Mesodermal cell (in vitro differentiated cells): ENCODE measurements around the gene ARPC1A.
"Not testable (repeated sequence)": the region's sequence is repeated elsewhere in the genome, so short reads cannot be mapped to it uniquely, and the experiment has no call there.

Source experiments
- H3K27ac ChIP-seq: 2 replicates; pipeline ENCODE4 v1.7.0; 2013; ENCODE audit warnings: mild to moderate bottlenecking, low read depth, low read length, moderate library complexity; ENCODE audit not compliant: severe bottlenecking
- H3K36me3 ChIP-seq: 2 replicates; pipeline ENCODE4 v1.7.1; 2013; ENCODE audit warnings: mild to moderate bottlenecking, low read length, moderate library complexity; ENCODE audit not compliant: control insufficient read depth, insufficient read depth
- H3K4me1 ChIP-seq: one replicate; pipeline ENCODE4 v1.7.1; 2013; ENCODE audit warnings: mild to moderate bottlenecking, low read length; ENCODE audit not compliant: insufficient read depth, control insufficient read depth, poor library complexity, severe bottlenecking
- H3K4me3 ChIP-seq: 2 replicates; pipeline ENCODE4 v1.7.0; 2013; ENCODE audit warnings: low read length, control low read depth, mild to moderate bottlenecking; ENCODE audit not compliant: insufficient read depth, poor library complexity, severe bottlenecking; ENCODE audit errors: extremely low read depth
- H3K9me3 ChIP-seq: 2 replicates; pipeline ENCODE4 v1.7.1; 2013; ENCODE audit warnings: mild to moderate bottlenecking, low read length, moderate library complexity; ENCODE audit not compliant: control insufficient read depth
- WGBS, 2 experiments: methylation state at CpG; one replicate each; pipeline ENCODE4 v1.1.5; 2013; ENCODE audit warnings: missing lambda C conversion rate in 2 of 2; ENCODE audit not compliant: insufficient coverage in 2 of 2; 5-methylcytosine and 5-hydroxymethylcytosine counted together

Gene ARPC1A

GRCh38 chr7:99380032-99380822 is 54.5 kb downstream of the ARPC1A start:
- Histone ChIP-seq H3K36me3 (peaks cover 57% of the 10 kb centered on the region), H3K4me3 (no peak overlapping the region), H3K9me3 (no peaks in the 10 kb centered on the region), H3K27ac (peak overlapping the region; percentile 45), H3K4me1 (peaks cover 14% of the 10 kb centered on the region)
- WGBS, 2 experiments = 87 to 93% methylated on average over 5 to 9 of the region's 12 CpGs

DNA sequence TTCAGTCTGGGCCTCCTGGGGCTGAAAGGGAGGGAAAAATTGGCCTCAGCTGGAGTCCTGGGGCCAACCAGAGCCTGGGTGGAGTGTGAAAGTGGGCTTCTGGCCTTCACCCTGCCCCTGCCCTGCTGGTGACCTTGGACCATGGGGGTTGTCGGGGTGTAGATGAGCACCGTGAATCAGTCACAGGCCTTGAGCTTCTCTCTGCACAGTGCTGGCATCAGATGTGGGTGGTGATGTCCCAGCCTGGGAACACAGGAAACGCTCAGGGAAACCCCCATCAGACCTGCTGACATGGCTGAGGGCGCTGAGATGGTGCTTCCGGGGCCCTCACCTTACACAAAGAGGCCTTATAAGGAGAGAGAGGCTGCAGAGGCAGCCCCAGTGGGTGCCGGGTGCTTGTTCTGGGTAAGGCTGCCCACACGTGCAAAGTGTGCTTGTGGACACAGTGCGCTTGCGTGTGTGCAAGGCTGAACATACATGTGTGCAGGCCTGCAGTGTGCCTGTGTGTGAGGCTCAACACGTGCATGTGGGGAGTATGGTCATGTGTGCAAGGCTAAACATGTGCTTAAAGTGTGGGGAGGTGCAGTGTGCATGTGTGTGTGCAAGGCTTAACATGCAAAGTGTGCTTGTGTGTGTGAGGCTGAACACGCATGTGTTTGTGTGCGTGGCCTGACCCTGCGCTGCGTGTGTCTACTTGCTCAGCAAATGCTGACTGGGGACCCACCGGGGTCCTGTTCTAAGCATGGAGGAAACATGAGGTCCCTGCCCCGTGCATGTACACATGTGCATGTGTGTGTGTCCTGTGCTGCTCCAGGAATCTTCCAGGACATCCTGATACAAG is 55.3 kb downstream of the ARPC1A start:
- H3K4me3 ChIP-seq = no peak overlapping the region

DNA sequence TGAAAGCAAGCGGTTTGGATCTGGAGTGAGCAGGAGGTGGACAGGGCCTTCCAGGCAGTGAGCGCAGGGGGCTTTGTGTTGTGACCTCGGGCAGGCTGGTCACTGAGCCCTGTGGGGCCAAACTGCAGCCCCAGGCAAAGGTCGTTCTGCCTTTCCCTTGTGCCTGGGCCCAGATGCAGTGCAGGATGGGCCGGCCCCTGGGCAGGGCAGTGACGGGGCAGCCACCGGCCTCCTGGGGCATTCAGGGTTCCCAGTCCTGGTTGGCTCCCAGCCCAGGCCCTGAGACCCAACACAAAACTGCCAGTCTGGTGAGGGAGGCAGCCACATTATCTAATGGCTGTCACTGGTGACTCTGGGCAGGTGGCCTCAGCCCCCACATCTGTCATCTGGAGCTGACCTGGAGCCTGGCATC is 56.0 kb downstream of the ARPC1A start:
- Histone ChIP-seq H3K4me1 (peaks cover 14% of the 10 kb centered on the region), H3K36me3 (peaks cover 66% of the 10 kb centered on the region), H3K4me3 (no peak overlapping the region), H3K9me3 (no peaks in the 10 kb centered on the region), H3K27ac (no peak overlapping the region)
- 93 to 98% methylated on average over 7 of the region's 7 CpGs for WGBS, 2 experiments

More for the DNA sequence above, 55.3 kb downstream of the ARPC1A start:
- 91 to 97% methylated on average over 15 to 16 of the region's 16 CpGs for WGBS, 2 experiments
- peaks cover 63% of the 10 kb centered on the region for H3K36me3 ChIP-seq
- H3K27ac ChIP-seq = no peak overlapping the region
- no peaks in the 10 kb centered on the region for H3K9me3 ChIP-seq
- peaks cover 14% of the 10 kb centered on the region for H3K4me1 ChIP-seq

- Histone ChIP-seq H3K27ac (no peak overlapping the region), H3K4me1 (peaks cover 14% of the 10 kb centered on the region), H3K4me3 (no peak overlapping the region), H3K9me3 (no peaks in the 10 kb centered on the region), H3K36me3 (peaks cover 66% of the 10 kb centered on the region)
- 95 to 97% methylated on average over 6 to 8 of the region's 10 CpGs for WGBS, 2 experiments
Observed at GRCh38 chr7:99383203-99383602, 57.5 kb downstream of the ARPC1A start.

DNA sequence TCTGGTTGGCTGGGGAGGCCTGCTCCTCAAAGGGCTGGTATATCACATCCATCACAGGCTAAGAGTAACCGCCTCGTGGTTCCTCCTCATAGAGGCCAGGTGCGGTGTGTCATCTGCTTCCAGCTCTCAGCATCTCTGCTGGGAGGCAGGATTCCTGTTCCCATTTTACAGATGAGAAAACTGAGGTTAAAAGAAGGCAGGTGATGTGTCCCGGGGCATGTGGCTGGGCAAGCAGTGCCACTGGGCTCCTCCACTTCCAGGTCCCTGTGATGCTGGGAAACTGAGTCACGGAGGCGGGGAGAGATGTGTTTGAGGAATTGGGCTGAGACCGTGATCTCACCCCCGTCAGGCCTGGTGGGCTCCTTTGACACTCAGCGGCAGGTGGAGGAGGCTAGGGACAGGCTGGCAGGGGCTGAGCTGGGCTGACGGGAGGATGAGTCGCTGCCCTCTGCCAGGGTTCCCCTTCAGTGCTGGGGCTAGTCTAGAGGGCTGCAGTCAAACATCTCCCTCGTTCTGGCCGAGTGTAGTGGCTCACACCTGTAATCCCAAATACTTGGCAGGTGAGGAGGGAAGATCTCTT is 58.2 kb downstream of the ARPC1A start:
- H3K4me1 ChIP-seq = peaks cover 14% of the 10 kb centered on the region
- H3K36me3 ChIP-seq = peaks cover 68% of the 10 kb centered on the region
- H3K4me3 ChIP-seq = no peak overlapping the region
- H3K9me3 ChIP-seq = no peaks in the 10 kb centered on the region
- 93 to 97% methylated on average over 10 of the region's 13 CpGs for WGBS, 2 experiments
- H3K27ac ChIP-seq = no peak overlapping the region

DNA sequence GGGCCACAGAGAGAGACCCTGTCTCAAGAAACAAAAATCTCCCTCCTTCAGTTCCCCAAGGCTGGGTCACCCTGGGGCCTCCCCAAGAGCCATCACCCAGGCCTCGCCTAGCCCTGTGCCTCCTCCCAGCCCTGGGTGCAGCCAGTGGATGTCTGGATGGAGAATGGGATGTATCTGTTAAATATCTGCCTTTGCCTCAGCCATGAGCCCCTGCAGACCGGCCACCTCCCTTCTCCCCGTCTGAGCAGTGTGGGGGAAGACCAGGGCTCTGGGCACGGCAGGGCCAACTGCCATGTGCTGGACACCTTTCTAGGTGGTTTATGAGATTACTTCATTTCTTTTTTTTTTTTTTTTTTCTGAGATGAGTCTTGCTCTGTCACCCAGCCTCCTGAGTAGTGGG is 58.8 kb downstream of the ARPC1A start:
- Histone ChIP-seq H3K4me3 (no peak overlapping the region), H3K36me3 (peaks cover 71% of the 10 kb centered on the region), H3K27ac (no peak overlapping the region), H3K4me1 (peaks cover 9% of the 10 kb centered on the region), H3K9me3 (no peaks in the 10 kb centered on the region)
- WGBS, 2 experiments = 94 to 100% methylated on average over 1 to 4 of the region's 4 CpGs

DNA sequence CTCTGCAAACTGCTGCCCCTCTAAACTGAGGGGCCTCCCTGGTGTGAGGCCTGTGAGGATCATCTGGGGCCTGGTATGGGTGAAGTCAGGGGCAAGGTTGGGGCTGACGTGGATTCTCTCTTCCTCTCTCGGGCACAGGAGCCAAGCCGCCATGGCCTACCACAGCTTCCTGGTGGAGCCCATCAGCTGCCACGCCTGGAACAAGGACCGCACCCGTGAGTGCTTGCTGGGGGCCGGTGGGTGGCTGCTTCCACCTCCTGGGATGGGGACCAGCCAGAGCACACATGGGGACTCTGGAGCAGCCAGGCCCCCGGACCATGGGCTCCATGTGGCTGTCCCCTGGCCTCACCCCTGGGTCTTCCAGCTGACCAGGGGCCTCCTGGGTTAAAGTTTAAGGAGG is 59.9 kb downstream of the ARPC1A start:
- H3K4me1 ChIP-seq = no peaks in the 10 kb centered on the region
- H3K36me3 ChIP-seq = peaks cover 73% of the 10 kb centered on the region
- no peak overlapping the region for H3K27ac ChIP-seq
- 96 to 98% methylated on average over 8 of the region's 8 CpGs for WGBS, 2 experiments
- H3K4me3 ChIP-seq = no peak overlapping the region
- H3K9me3 ChIP-seq = no peaks in the 10 kb centered on the region

DNA sequence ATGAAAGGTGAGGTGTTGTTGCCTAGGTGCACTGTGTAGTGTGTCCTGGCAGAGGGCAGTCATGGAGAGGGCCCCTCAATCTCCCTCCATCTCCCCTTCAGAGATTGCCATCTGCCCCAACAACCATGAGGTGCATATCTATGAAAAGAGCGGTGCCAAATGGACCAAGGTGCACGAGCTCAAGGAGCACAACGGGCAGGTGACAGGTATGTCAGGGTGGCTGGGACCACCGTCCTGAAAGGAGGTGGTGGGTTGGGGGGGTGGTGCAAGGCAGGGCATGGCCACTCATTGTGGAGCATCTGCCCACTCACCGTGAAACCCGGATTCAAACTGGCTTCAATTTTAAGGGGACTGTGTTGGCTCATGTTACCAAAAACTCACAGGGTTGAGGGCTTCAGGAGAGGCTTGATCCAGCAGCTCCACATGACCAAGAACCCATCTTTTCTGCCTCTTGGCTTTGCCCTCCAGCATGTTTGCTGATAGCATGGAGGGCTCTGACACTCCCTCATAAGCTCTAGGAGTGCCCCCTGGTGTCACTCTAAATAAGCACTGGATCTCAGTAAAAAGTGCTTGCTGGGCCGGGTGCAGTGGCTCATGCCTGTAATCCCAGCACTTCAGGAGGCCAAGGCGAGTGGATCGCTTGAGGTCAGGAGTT is 61.0 kb downstream of the ARPC1A start:
- Histone ChIP-seq H3K4me1 (no peaks in the 10 kb centered on the region), H3K36me3 (peaks cover 74% of the 10 kb centered on the region), H3K4me3 (no peak overlapping the region), H3K27ac (no peak overlapping the region), H3K9me3 (no peaks in the 10 kb centered on the region)
- 78 to 84% methylated on average over 8 of the region's 9 CpGs for WGBS, 2 experiments

GRCh38 chr7:99387239-99387635 is 61.5 kb downstream of the ARPC1A start:
- WGBS, 2 experiments = 90 to 96% methylated on average over 9 to 11 of the region's 14 CpGs
- H3K27ac ChIP-seq, H3K4me3 ChIP-seq, H3K9me3 ChIP-seq, H3K4me1 ChIP-seq: not testable (repeated sequence)
- peaks cover 77% of the 10 kb centered on the region for H3K36me3 ChIP-seq

GRCh38 chr7:99387912-99388311 is 62.2 kb downstream of the ARPC1A start:
- peaks cover 4% of the 10 kb centered on the region for H3K4me1 ChIP-seq
- H3K9me3 ChIP-seq = no peaks in the 10 kb centered on the region
- H3K4me3 ChIP-seq = no peak overlapping the region
- peaks cover 72% of the 10 kb centered on the region for H3K36me3 ChIP-seq
- no peak overlapping the region for H3K27ac ChIP-seq
- WGBS, 2 experiments = 95 to 98% methylated on average over 20 of the region's 20 CpGs
